Left lung (tissue), 10 donors: Measurements from ENCODE around the gene MIEN1. TPM values are rescaled to one million over a fixed set of nuclear protein-coding genes. Genes with fewer than 3 reads are reported as not detected.
"Not testable (repeated sequence)": the region's sequence is repeated elsewhere in the genome, so short reads cannot be mapped to it uniquely, and the experiment has no call there.

ENCODE experiments used
- ATAC-seq: fragments of 200-7000 bp; cut with Tn5 transposase; one replicate; pipeline ENCODE4 v1.9.1; 2020; ENCODE audit warnings: moderate library complexity
- DNase-seq, 4 donors: peaks; one replicate each; pipeline ENCODE4 v3.0.0-alpha.2; 2013 to 2020
- H3K27ac ChIP-seq, 2 donors: fragments of 200-600 bp; sonication (generic) in 1 of 2; one replicate each; pipeline versions ENCODE4 v1.5.0 to v1.8.0; 2020 to 2021
- H3K27me3 ChIP-seq, 2 donors: fragments of 200-600 bp; sonication (generic) in 1 of 2; one replicate each; pipeline versions ENCODE4 v1.5.0 to v1.8.0; 2020 to 2021
- H3K36me3 ChIP-seq, 2 donors: fragments of 200-600 bp; sonication (generic) in 1 of 2; one replicate each; pipeline versions ENCODE4 v1.5.0 to v1.8.0; 2020 to 2021
- H3K4me1 ChIP-seq, 2 donors: fragments of 200-600 bp; one replicate each; pipeline ENCODE4 v1.8.0; 2021
- H3K4me3 ChIP-seq, 2 donors: fragments of 200-600 bp; sonication (generic) in 1 of 2; one replicate each; pipeline versions ENCODE4 v1.5.0 to v1.8.0; 2020 to 2021; ENCODE audit warnings: mild to moderate bottlenecking in 1 of 2
- H3K9me3 ChIP-seq, 2 donors: fragments of 200-600 bp; sonication (generic) in 1 of 2; one replicate each; pipeline versions ENCODE4 v1.5.0 to v1.8.0; 2020 to 2021
- intact Hi-C, 2 donors: fragments of 100-400 bp; cut with DNase I; formaldehyde crosslinking; loops; one replicate each; pipeline versions ENCODE4 v1.11.2 to v1.14.2; 2022
- polyA plus RNA-seq, 6 donors: library from polyadenylated mRNA; unstranded; fragments of 120-200 nt; gene quantifications; one replicate each; pipeline ENCODE4 v1.2.1, GENCODE V29; 2013; ENCODE audit not compliant: insufficient read length in 6 of 6
- total RNA-seq, 2 donors: library from RNA; stranded (reverse); fragmentation: NEBNext Ultra II Directional; extraction: Animal tissue kit (Norgen Biotek cat#: 25700); gene quantifications; one replicate each; pipeline ENCODE4 v1.2.1, GENCODE V29; 2021
- TF ChIP-seq, protein P1 (sequence below), 2 donors: fragments of 200-600 bp; sonication (generic) in 1 of 2; IDR thresholded peaks; one replicate each; pipeline versions ENCODE4 v1.5.0 to v1.8.0; 2021; ENCODE audit warnings: antibody characterized with exemption in 2 of 2
- donor health status: DM: no; HTN: yes; CAD: no.
- donor health status: DM: no; HTN: no; CAD: no.

Gene MIEN1
- total and polyA plus RNA-seq, 8 donors: 18.8 to 57.9 (median 25.5) TPM

DNA sequence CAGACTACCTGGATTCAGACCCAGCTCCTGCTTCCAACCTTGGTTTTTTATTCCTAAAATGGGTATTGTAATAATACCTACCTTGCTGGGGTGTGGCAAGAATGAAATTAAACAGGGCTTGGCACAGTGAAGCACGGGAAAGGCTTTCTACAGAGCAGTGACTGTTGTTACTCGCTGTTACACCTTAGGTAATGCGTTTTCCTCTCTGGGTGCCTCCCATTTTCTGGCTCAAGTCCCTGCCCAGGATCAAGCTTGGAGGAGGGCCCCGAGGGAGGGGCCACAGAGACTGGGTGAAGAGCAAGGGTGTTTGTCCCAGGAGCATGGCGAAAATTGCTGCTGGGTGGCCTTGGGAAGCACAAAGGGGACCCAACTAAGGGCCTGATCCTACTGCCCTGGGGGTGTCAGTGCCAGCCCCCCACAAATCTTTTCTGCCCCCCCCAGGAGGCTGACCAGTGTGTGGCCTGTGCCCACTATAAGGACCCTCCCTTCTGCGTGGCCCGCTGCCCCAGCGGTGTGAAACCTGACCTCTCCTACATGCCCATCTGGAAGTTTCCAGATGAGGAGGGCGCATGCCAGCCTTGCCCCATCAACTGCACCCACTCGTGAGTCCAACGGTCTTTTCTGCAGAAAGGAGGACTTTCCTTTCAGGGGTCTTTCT is 13.3 kb downstream of the MIEN1 start:
- H3K4me3 ChIP-seq: no peak overlapping the region
- no peaks in the 10 kb centered on the region for H3K27me3 ChIP-seq
- TF ChIP-seq, protein P1, sequence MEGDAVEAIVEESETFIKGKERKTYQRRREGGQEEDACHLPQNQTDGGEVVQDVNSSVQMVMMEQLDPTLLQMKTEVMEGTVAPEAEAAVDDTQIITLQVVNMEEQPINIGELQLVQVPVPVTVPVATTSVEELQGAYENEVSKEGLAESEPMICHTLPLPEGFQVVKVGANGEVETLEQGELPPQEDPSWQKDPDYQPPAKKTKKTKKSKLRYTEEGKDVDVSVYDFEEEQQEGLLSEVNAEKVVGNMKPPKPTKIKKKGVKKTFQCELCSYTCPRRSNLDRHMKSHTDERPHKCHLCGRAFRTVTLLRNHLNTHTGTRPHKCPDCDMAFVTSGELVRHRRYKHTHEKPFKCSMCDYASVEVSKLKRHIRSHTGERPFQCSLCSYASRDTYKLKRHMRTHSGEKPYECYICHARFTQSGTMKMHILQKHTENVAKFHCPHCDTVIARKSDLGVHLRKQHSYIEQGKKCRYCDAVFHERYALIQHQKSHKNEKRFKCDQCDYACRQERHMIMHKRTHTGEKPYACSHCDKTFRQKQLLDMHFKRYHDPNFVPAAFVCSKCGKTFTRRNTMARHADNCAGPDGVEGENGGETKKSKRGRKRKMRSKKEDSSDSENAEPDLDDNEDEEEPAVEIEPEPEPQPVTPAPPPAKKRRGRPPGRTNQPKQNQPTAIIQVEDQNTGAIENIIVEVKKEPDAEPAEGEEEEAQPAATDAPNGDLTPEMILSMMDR (IDR thresholded peaks at IDR 0.05): no peak
- DNase-seq: peak in 1 of 4 donors; percentile 51
- no peaks in the 10 kb centered on the region for H3K4me1 ChIP-seq
- H3K36me3 ChIP-seq: peaks cover 0 to 50% of the 10 kb centered on the region in 2 donors
- intact Hi-C loops: no loop called here
- peak; percentile 86 for ATAC-seq
- H3K27ac ChIP-seq: no peak overlapping the region
- H3K9me3 ChIP-seq: no peaks in the 10 kb centered on the region

DNA sequence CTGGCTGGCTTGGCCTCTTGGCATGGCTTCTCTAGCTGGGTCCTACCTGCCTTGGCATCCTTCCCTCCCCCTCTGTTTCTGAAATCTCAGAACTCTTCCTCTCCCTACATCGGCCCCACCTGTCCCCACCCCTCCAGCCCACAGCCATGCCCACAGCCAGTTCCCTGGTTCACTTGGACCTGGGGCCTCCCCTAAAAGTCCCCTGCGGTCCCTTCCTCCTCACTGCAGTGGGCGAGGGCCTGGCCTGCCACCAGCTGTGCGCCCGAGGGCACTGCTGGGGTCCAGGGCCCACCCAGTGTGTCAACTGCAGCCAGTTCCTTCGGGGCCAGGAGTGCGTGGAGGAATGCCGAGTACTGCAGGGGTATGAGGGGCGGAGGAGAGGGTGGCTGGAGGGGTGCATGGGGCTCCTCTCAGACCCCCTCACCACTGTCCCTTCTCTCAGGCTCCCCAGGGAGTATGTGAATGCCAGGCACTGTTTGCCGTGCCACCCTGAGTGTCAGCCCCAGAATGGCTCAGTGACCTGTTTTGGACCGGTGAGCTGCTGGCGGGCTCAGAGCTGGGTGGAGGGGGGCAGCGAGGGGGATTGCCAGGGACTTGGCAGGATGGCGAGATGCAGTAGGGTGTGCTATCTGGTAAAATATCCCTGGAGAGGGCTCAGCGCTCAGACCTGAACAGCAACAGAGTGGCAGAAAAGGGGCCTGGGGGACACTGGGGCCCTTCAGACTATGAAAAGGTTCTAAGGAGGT is 14.1 kb downstream of the MIEN1 start:
- DNase-seq: peak in 1 of 4 donors; percentile 54
- Histone ChIP-seq H3K4me1 (no peaks in the 10 kb centered on the region), H3K27me3 (no peaks in the 10 kb centered on the region), H3K9me3 (no peaks in the 10 kb centered on the region), H3K4me3 (no peak overlapping the region), H3K27ac (no peak overlapping the region), H3K36me3 (peaks cover 0 to 56% of the 10 kb centered on the region in 2 donors)
- ATAC-seq: no peak
- intact Hi-C loops: no loop called here
- TF ChIP-seq, protein P1 (IDR thresholded peaks at IDR 0.05): no peak

DNA sequence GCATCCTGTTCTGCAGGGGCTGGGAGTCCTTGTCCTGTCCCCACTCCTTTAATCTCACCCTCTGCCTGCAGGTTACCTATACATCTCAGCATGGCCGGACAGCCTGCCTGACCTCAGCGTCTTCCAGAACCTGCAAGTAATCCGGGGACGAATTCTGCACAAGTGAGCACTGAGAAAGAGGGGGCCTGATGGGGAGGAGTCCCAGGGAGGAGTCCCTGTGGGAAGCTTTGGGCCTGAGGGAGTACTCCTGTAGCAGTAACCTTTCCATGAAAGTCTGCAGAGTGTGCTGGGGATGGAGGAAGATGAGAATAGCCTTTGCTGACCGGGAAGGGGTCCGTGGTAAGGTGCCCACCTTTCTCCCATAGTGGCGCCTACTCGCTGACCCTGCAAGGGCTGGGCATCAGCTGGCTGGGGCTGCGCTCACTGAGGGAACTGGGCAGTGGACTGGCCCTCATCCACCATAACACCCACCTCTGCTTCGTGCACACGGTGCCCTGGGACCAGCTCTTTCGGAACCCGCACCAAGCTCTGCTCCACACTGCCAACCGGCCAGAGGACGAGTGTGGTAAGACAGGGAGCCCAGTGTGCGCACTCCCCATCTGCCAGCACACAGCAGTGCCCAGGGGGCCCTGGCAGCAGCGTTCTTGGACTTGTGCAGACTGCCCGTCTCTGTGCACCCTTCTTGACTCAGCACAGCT is 14.8 kb downstream of the MIEN1 start:
- H3K9me3 ChIP-seq: no peaks in the 10 kb centered on the region
- no peak overlapping the region for H3K4me3 ChIP-seq
- DNase-seq: peak in 1 of 4 donors; percentile 50
- TF ChIP-seq, protein P1 (IDR thresholded peaks at IDR 0.05): no peak
- no peak for ATAC-seq
- intact Hi-C loops: no loop called here
- no peaks in the 10 kb centered on the region for H3K27me3 ChIP-seq
- no peak overlapping the region for H3K27ac ChIP-seq
- peaks cover 0 to 63% of the 10 kb centered on the region in 2 donors for H3K36me3 ChIP-seq
- no peaks in the 10 kb centered on the region for H3K4me1 ChIP-seq

DNA sequence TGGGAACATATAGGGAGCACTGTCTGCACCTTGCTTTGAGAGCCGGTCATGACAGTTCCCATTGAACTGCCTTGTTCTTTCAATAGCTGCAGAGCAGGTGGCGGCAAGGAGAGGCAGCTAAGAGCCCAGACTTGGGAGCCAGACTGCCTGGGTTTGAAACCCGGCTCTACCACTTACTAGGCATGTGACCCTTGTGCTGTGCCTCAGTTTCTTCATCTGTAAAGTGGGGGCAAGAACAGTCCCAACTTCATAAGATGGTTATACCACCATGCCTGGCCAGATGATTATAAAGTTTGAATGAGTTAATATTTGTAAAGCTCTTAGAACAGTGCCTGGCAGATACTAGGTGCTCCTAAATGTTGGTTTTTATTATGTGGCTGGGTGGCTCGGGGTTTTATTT is 16.1 kb downstream of the MIEN1 start:
- Histone ChIP-seq H3K27ac (no peak overlapping the region), H3K27me3 (no peaks in the 10 kb centered on the region), H3K9me3 (no peaks in the 10 kb centered on the region), H3K36me3 (peaks cover 0 to 69% of the 10 kb centered on the region in 2 donors), H3K4me3 (no peak overlapping the region), H3K4me1 (no peaks in the 10 kb centered on the region)
- TF ChIP-seq, protein P1 (IDR thresholded peaks at IDR 0.05): no peak
- intact Hi-C loops: no loop called here
- DNase-seq (peak in 1 of 4 donors; percentile 5), ATAC-seq (no peak)

DNA sequence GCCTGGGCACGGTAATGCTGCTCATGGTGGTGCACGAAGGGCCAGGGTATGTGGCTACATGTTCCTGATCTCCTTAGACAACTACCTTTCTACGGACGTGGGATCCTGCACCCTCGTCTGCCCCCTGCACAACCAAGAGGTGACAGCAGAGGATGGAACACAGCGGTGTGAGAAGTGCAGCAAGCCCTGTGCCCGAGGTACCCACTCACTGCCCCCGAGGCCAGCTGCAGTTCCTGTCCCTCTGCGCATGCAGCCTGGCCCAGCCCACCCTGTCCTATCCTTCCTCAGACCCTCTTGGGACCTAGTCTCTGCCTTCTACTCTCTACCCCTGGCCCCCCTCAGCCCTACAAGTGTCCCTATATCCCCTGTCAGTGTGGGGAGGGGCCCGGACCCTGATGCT is 18.5 kb downstream of the MIEN1 start:
- ATAC-seq: no peak
- Histone ChIP-seq H3K4me1 (no peaks in the 10 kb centered on the region), H3K27me3 (no peaks in the 10 kb centered on the region), H3K27ac (no peak overlapping the region), H3K9me3 (no peaks in the 10 kb centered on the region), H3K36me3 (peaks cover 0 to 72% of the 10 kb centered on the region in 2 donors), H3K4me3 (no peak overlapping the region)
- TF ChIP-seq, protein P1 (IDR thresholded peaks at IDR 0.05): no peak
- peak in 1 of 4 donors; percentile 51 for DNase-seq
- intact Hi-C loops: no loop called here

DNA sequence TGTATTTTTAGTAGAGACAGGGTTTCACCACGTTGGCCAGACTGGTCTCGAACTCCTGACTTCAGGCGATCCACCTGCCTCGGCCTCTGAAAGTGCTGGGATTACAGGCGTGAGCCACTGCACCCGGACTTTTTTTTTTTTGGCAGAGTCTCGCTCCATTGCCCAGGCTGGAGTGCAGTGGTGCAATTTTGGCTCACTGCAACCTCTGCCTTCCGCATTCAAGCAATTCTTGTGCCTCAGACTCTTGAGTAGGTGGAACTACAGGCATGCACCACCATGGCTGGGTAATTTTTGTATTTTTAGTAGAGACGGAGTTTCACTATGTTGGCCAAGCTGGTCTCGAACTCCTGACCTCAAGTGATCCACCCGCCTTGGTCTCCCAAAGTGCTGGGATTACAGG is 19.3 kb downstream of the MIEN1 start:
- peaks cover 0 to 67% of the 10 kb centered on the region in 2 donors for H3K36me3 ChIP-seq
- H3K4me3 ChIP-seq, H3K4me1 ChIP-seq, H3K9me3 ChIP-seq, H3K27ac ChIP-seq, intact Hi-C loops, H3K27me3 ChIP-seq, ATAC-seq: not testable (repeated sequence)
- peak in 1 of 4 donors; percentile 8 for DNase-seq
